SK-N-SH treated with all-trans-retinoic acid at 6 μM for 48 hours (cell line): Measurements from ENCODE around the gene ACBD6.

Source experiments
- ATAC-seq: fragments of 200-7000 bp; cut with Tn5 transposase; 3 replicates; pipeline ENCODE4 v1.9.1; 2020; ENCODE audit warnings: mild to moderate bottlenecking, moderate library complexity
- ARNTL ChIP-seq: fragments of 450-650 bp; formaldehyde crosslinking; IDR thresholded peaks from 2 replicates; pipeline ENCODE4 v1.5.0; 2020; ENCODE audit warnings: low read depth, mild to moderate bottlenecking, moderate library complexity, borderline replicate concordance
- BACH2 ChIP-seq: fragments of 250-450 bp; sonication (Bioruptor Pico); IDR thresholded peaks from 2 replicates; pipeline ENCODE4 v1.9.0; 2021; ENCODE audit warnings: mild to moderate bottlenecking, borderline replicate concordance
- CREB5 ChIP-seq: fragments of 250-450 bp; sonication (Bioruptor Pico); IDR thresholded peaks from 2 replicates; pipeline ENCODE4 v1.5.1; 2020; ENCODE audit warnings: low read depth, mild to moderate bottlenecking, moderate library complexity
- CSRNP3 ChIP-seq: fragments of 250-450 bp; sonication (Bioruptor Pico); IDR thresholded peaks from 2 replicates; pipeline ENCODE4 v1.5.1; 2021; ENCODE audit warnings: mild to moderate bottlenecking, moderate library complexity
- ESRRG ChIP-seq: fragments of 250-450 bp; sonication (Bioruptor Pico); IDR thresholded peaks from 2 replicates; pipeline ENCODE4 v1.6.1; 2021; ENCODE audit warnings: mild to moderate bottlenecking
- GLIS3 ChIP-seq: fragments of 250-450 bp; sonication (Bioruptor Pico); IDR thresholded peaks from 2 replicates; pipeline ENCODE4 v1.5.0; 2020; ENCODE audit warnings: mild to moderate bottlenecking, moderate library complexity
- ISL1 ChIP-seq: fragments of 250-450 bp; sonication (Bioruptor Pico); IDR thresholded peaks from 2 replicates; pipeline ENCODE4 v2.1.2; 2022; ENCODE audit warnings: mild to moderate bottlenecking, moderate library complexity
- PATZ1 ChIP-seq: fragments of 250-450 bp; sonication (Bioruptor Pico); IDR thresholded peaks from 2 replicates; pipeline ENCODE4 v1.8.0; 2020; ENCODE audit warnings: mild to moderate bottlenecking, moderate library complexity, borderline replicate concordance
- POU6F1 ChIP-seq: fragments of 250-450 bp; sonication (Bioruptor Pico); IDR thresholded peaks from 2 replicates; pipeline ENCODE4 v1.8.0; 2021; ENCODE audit warnings: low read depth, mild to moderate bottlenecking, moderate library complexity, borderline replicate concordance
- PPARA ChIP-seq: fragments of 250-450 bp; sonication (Bioruptor Pico); IDR thresholded peaks from 2 replicates; pipeline ENCODE4 v1.5.0; 2020; ENCODE audit warnings: mild to moderate bottlenecking, borderline replicate concordance
- RARB ChIP-seq: fragments of 250-450 bp; sonication (Bioruptor Pico); IDR thresholded peaks from 2 replicates; pipeline ENCODE4 v1.8.0; 2021; ENCODE audit warnings: mild to moderate bottlenecking, moderate library complexity
- SNAI2 ChIP-seq: fragments of 250-450 bp; sonication (Bioruptor Pico); IDR thresholded peaks from 2 replicates; pipeline ENCODE4 v1.5.0; 2020; ENCODE audit warnings: mild to moderate bottlenecking, moderate library complexity
- TCF4 ChIP-seq: fragments of 250-450 bp; sonication (Bioruptor Pico); IDR thresholded peaks from 2 replicates; pipeline ENCODE4 v1.8.0; 2021; ENCODE audit warnings: mild to moderate bottlenecking, moderate library complexity, borderline replicate concordance
- TOX ChIP-seq: fragments of 250-450 bp; sonication (Bioruptor Pico); IDR thresholded peaks from 2 replicates; pipeline ENCODE4 v1.8.0; 2021; ENCODE audit warnings: mild to moderate bottlenecking, moderate library complexity, borderline replicate concordance
- TSHZ2 ChIP-seq: fragments of 250-450 bp; sonication (Bioruptor Pico); IDR thresholded peaks from 2 replicates; pipeline ENCODE4 v1.5.0; 2020; ENCODE audit warnings: mild to moderate bottlenecking, moderate library complexity
- ZC3H10 ChIP-seq: fragments of 250-450 bp; sonication (Bioruptor Pico); IDR thresholded peaks from 2 replicates; pipeline ENCODE4 v1.5.1; 2021; ENCODE audit warnings: mild to moderate bottlenecking, moderate library complexity
- ZFP3 ChIP-seq: fragments of 250-450 bp; sonication (Bioruptor Pico); IDR thresholded peaks from 2 replicates; pipeline ENCODE4 v1.5.0; 2020; ENCODE audit warnings: mild to moderate bottlenecking, moderate library complexity
- ZFP30 ChIP-seq: fragments of 450-650 bp; formaldehyde crosslinking; IDR thresholded peaks from 2 replicates; pipeline ENCODE4 v1.5.0; 2022; ENCODE audit warnings: mild to moderate bottlenecking, moderate library complexity
- ZNF565 ChIP-seq: fragments of 450-650 bp; formaldehyde crosslinking; conservative IDR thresholded peaks from 2 replicates; pipeline ENCODE4 v1.5.0; 2020; ENCODE audit warnings: low read depth, mild to moderate bottlenecking, moderate library complexity
- ZNF70 ChIP-seq: fragments of 450-650 bp; formaldehyde crosslinking; IDR thresholded peaks from 2 replicates; pipeline ENCODE4 v1.5.0; 2020; ENCODE audit warnings: mild to moderate bottlenecking, moderate library complexity
- ZNF8 ChIP-seq: fragments of 450-650 bp; formaldehyde crosslinking; IDR thresholded peaks from 2 replicates; pipeline ENCODE4 v1.5.0; 2020; ENCODE audit warnings: mild to moderate bottlenecking, moderate library complexity

ACBD6 gene

GRCh38 chr1:180387413-180387812, 115.0 kb downstream of the ACBD6 start:
- ATAC-seq: no peak
- no peak for TF ChIP-seq PATZ1
- no peak for TF ChIP-seq ZFP3 (CRISPR knock-in tag)
- TF ChIP-seq TCF4 (CRISPR knock-in tag): no peak
- TF ChIP-seq ZC3H10 (CRISPR knock-in tag): no peak
- TF ChIP-seq SNAI2 (CRISPR knock-in tag): no peak
- TF ChIP-seq GLIS3: no peak
- TF ChIP-seq ARNTL: no peak
- TF ChIP-seq BACH2 (CRISPR knock-in tag): no peak
- no peak for TF ChIP-seq TSHZ2
- no peak for TF ChIP-seq ESRRG (CRISPR knock-in tag)
- no peak for TF ChIP-seq ZNF70 (CRISPR knock-in tag)
- no peak for TF ChIP-seq PPARA

- no peak for ATAC-seq
- TF ChIP-seq CREB5 (CRISPR knock-in tag) (no peak), ZNF70 (CRISPR knock-in tag) (no peak), TCF4 (CRISPR knock-in tag) (no peak), POU6F1 (CRISPR knock-in tag) (no peak), ZNF8 (CRISPR knock-in tag) (no peak), ZFP3 (CRISPR knock-in tag) (no peak), ARNTL (no peak), RARB (no peak), GLIS3 (no peak), PPARA (no peak), SNAI2 (CRISPR knock-in tag) (no peak), BACH2 (CRISPR knock-in tag) (no peak), PATZ1 (no peak), ESRRG (CRISPR knock-in tag) (no peak), ISL1 (CRISPR knock-in tag) (no peak), ZNF565 (CRISPR knock-in tag) (no peak), TOX (no peak)
Measured at GRCh38 chr1:180386745-180387367, 115.5 kb downstream of the ACBD6 start.

- no peak for ATAC-seq
- TF ChIP-seq BACH2 (CRISPR knock-in tag): no peak
- TF ChIP-seq ESRRG (CRISPR knock-in tag): no peak
- TF ChIP-seq ARNTL: no peak
- no peak for TF ChIP-seq CSRNP3
- no peak for TF ChIP-seq CREB5 (CRISPR knock-in tag)
- no peak for TF ChIP-seq ZNF70 (CRISPR knock-in tag)
- TF ChIP-seq POU6F1 (CRISPR knock-in tag): no peak
- no peak for TF ChIP-seq ZFP30 (CRISPR knock-in tag)
- no peak for TF ChIP-seq PATZ1
Measured at GRCh38 chr1:180385144-180385543, 117.2 kb downstream of the ACBD6 start.
